ENCODE measurements around the gene NPAS3. TPM values are rescaled to one million over a fixed set of nuclear protein-coding genes. Genes with fewer than 3 reads are reported as not detected.

Gene NPAS3
- total RNA-seq, 4 donors from 2014 or later, result 4.0 to 12.2 (median 5.6) TPM

DNA sequence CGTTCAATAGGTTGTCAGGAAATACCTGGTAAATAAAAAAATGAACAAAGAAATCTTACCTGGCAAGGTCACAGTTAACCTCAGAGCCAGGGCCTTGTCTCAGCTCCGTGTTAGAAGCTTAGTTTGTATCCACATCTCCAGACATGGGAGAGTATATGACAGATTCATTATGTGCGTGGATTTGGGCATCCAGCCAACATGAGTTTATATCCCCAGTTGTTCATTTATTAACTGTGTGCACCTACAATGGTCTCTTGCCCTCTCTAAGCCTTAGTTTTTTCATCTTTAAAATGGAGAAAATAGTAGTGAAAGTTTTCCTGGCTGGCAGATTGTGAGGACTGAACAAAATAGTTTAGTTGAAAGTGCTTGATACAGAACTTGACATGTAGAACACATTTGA lies 437.8 kb downstream of the NPAS3 start:
- no peaks in the 10 kb centered on the region for H3K4me1 ChIP-seq
- DNase-seq, result no peak
- no peaks in the 10 kb centered on the region for H3K27me3 ChIP-seq
- no peaks in the 10 kb centered on the region for H3K36me3 ChIP-seq
- no peak overlapping the region for H3K4me3 ChIP-seq (replicated peaks in 1 of 3)
- 65 to 69% methylated on average over 3 of the region's 3 CpGs for WGBS, 2 donors
- TF ChIP-seq, protein P1, sequence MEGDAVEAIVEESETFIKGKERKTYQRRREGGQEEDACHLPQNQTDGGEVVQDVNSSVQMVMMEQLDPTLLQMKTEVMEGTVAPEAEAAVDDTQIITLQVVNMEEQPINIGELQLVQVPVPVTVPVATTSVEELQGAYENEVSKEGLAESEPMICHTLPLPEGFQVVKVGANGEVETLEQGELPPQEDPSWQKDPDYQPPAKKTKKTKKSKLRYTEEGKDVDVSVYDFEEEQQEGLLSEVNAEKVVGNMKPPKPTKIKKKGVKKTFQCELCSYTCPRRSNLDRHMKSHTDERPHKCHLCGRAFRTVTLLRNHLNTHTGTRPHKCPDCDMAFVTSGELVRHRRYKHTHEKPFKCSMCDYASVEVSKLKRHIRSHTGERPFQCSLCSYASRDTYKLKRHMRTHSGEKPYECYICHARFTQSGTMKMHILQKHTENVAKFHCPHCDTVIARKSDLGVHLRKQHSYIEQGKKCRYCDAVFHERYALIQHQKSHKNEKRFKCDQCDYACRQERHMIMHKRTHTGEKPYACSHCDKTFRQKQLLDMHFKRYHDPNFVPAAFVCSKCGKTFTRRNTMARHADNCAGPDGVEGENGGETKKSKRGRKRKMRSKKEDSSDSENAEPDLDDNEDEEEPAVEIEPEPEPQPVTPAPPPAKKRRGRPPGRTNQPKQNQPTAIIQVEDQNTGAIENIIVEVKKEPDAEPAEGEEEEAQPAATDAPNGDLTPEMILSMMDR (IDR thresholded peaks at IDR 0.05), result no peak
- TF ChIP-seq POLR2A (IDR thresholded peaks at IDR 0.05), result no peak
- H3K9me3 ChIP-seq, result no peaks in the 10 kb centered on the region
- H3K27ac ChIP-seq, result no peak overlapping the region
- intact Hi-C loops (cut with DNase I), result no loop called here

DNA sequence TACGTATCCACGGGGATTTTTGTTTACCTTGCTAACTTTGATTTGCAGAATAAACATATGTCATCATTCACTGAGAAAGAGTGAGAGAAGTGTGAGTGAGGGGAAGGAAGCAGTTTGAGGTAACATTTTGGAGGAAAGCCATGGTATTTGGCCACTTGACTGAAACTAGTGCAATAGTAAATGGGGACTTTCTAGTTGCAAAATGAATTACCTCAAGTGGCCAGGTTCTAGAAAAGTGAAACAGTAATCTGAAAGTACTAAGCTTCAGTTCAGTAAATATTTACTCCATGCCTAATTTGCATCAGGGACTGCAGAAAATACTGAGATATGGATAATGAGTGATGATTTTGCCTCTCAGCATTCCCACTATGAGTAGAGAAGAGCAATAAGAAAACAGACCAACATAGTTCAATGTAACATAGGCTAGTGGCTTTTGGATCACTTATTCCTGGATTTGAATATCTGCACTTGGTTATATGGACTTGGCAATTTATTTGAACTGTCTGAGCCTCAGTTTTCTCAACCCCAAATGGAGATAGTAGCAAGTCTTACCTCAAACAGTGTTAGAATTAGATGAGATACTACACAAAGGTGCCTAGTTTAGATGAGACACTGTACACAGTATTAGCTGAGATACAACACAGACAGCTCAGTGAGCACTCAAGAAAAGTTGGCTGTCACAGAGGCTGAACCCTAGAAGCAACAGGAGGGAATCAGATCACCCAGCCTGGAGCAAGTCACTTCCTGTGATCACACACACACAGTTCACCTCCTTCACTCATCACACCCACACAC lies 439.1 kb downstream of the NPAS3 start:
- TF ChIP-seq POLR2A (IDR thresholded peaks at IDR 0.05), result no peak
- TF ChIP-seq, protein P1 (IDR thresholded peaks at IDR 0.05), result no peak
- H3K27me3 ChIP-seq, result no peaks in the 10 kb centered on the region
- no peaks in the 10 kb centered on the region for H3K9me3 ChIP-seq
- intact Hi-C loops (cut with DNase I), result no loop called here
- 58 to 68% methylated on average over 2 of the region's 2 CpGs for WGBS, 2 donors
- H3K4me3 ChIP-seq (replicated peaks in 1 of 3), result no peak overlapping the region
- no peak overlapping the region for H3K27ac ChIP-seq
- H3K36me3 ChIP-seq, result no peaks in the 10 kb centered on the region
- DNase-seq, result no peak
- no peaks in the 10 kb centered on the region for H3K4me1 ChIP-seq

DNA sequence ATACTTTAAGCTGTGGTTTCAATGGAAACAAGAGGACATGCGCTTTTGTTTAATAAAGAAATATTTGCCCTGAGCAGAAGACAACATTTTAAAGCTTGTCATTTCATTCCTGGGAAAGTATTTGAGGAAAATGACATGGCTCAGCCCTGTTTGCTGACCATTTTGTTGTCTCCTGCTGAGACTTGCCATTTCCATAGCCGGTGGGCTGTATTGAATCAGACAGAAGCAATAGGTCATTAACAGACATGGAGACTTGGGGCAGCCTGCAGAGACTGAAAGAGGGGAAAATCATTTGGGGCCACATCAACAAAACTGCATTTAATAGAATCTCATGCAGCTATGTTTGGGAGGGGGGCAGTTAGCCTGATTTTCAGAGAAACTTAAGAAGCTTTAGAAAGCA lies 443.0 kb downstream of the NPAS3 start:
- TF ChIP-seq, protein P1 (IDR thresholded peaks at IDR 0.05), result no peak
- TF ChIP-seq POLR2A (IDR thresholded peaks at IDR 0.05), result no peak
- Histone ChIP-seq H3K4me1 (no peaks in the 10 kb centered on the region), H3K4me3 (replicated peaks in 1 of 3) (no peak overlapping the region), H3K36me3 (no peaks in the 10 kb centered on the region), H3K9me3 (no peaks in the 10 kb centered on the region), H3K27me3 (no peaks in the 10 kb centered on the region), H3K27ac (no peak overlapping the region)
- WGBS, 2 donors, result 48 to 65% methylated on average over 2 of the region's 2 CpGs
- no peak for DNase-seq
- intact Hi-C loops (cut with DNase I), result no loop called here

- H3K4me1 ChIP-seq, result no peaks in the 10 kb centered on the region
- no peak for DNase-seq
- no peaks in the 10 kb centered on the region for H3K27me3 ChIP-seq
- no peak overlapping the region for H3K27ac ChIP-seq
- H3K4me3 ChIP-seq (replicated peaks in 1 of 3), result no peak overlapping the region
- no peak for TF ChIP-seq POLR2A (IDR thresholded peaks at IDR 0.05)
- TF ChIP-seq, protein P1 (IDR thresholded peaks at IDR 0.05), result no peak
- no peaks in the 10 kb centered on the region for H3K36me3 ChIP-seq
- no peaks in the 10 kb centered on the region for H3K9me3 ChIP-seq
- intact Hi-C loops (cut with DNase I), result no loop called here
Observed at GRCh38 chr14:33386140-33386539, 447.5 kb downstream of the NPAS3 start.

- no peak overlapping the region for H3K27ac ChIP-seq
- H3K27me3 ChIP-seq, result no peaks in the 10 kb centered on the region
- no peaks in the 10 kb centered on the region for H3K9me3 ChIP-seq
- H3K4me3 ChIP-seq (replicated peaks in 1 of 3), result no peak overlapping the region
- intact Hi-C loops (cut with DNase I), result no loop called here
- TF ChIP-seq, protein P1 (IDR thresholded peaks at IDR 0.05), result no peak
- TF ChIP-seq POLR2A (IDR thresholded peaks at IDR 0.05), result no peak
- H3K4me1 ChIP-seq, result no peaks in the 10 kb centered on the region
- WGBS, 2 donors, result 75% methylated on average over 3 of the region's 3 CpGs
- DNase-seq, result no peak
- no peaks in the 10 kb centered on the region for H3K36me3 ChIP-seq
Observed at GRCh38 chr14:33386781-33387180, 448.1 kb downstream of the NPAS3 start.
